ENCODE data around the gene TSPAN4. TPM values are rescaled to one million over a fixed set of nuclear protein-coding genes. Genes with fewer than 3 reads are reported as not detected.

Gene TSPAN4
- total and polyA plus RNA-seq, 9 of the 15 experiments (the other 6 are each of a cell fraction or from before 2014, with no cell fraction given): 0.07 to 31.0 (median 15.7) TPM

GRCh38 chr11:803467-803742 is 39.2 kb upstream of the TSPAN4 start (continued):
- TF ChIP-seq, protein P1, sequence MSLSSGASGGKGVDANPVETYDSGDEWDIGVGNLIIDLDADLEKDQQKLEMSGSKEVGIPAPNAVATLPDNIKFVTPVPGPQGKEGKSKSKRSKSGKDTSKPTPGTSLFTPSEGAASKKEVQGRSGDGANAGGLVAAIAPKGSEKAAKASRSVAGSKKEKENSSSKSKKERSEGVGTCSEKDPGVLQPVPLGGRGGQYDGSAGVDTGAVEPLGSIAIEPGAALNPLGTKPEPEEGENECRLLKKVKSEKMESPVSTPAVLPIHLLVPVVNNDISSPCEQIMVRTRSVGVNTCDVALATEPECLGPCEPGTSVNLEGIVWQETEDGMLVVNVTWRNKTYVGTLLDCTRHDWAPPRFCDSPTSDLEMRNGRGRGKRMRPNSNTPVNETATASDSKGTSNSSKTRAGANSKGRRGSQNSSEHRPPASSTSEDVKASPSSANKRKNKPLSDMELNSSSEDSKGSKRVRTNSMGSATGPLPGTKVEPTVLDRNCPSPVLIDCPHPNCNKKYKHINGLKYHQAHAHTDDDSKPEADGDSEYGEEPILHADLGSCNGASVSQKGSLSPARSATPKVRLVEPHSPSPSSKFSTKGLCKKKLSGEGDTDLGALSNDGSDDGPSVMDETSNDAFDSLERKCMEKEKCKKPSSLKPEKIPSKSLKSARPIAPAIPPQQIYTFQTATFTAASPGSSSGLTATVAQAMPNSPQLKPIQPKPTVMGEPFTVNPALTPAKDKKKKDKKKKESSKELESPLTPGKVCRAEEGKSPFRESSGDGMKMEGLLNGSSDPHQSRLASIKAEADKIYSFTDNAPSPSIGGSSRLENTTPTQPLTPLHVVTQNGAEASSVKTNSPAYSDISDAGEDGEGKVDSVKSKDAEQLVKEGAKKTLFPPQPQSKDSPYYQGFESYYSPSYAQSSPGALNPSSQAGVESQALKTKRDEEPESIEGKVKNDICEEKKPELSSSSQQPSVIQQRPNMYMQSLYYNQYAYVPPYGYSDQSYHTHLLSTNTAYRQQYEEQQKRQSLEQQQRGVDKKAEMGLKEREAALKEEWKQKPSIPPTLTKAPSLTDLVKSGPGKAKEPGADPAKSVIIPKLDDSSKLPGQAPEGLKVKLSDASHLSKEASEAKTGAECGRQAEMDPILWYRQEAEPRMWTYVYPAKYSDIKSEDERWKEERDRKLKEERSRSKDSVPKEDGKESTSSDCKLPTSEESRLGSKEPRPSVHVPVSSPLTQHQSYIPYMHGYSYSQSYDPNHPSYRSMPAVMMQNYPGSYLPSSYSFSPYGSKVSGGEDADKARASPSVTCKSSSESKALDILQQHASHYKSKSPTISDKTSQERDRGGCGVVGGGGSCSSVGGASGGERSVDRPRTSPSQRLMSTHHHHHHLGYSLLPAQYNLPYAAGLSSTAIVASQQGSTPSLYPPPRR (CRISPR knock-in tag; IDR thresholded peaks at IDR 0.05; ENCODE audit: borderline replicate concordance): no peak
- TF ChIP-seq ILK (tag; IDR thresholded peaks at IDR 0.05; ENCODE audit: borderline replicate concordance, low read depth) (no peak), POLR2G (IDR thresholded peaks at IDR 0.05; ENCODE audit: low read depth, low read length) (0 out of 2 replicates have a peak, but pooled peaks have one; percentile 18), RBM22 (IDR thresholded peaks at IDR 0.05; ENCODE audit: low read depth, low read length, poor library complexity, severe bottlenecking) (peak; percentile 12), ZNF830 (CRISPR knock-in tag; IDR thresholded peaks at IDR 0.05) (no peak)
- TF ChIP-seq, protein P2, sequence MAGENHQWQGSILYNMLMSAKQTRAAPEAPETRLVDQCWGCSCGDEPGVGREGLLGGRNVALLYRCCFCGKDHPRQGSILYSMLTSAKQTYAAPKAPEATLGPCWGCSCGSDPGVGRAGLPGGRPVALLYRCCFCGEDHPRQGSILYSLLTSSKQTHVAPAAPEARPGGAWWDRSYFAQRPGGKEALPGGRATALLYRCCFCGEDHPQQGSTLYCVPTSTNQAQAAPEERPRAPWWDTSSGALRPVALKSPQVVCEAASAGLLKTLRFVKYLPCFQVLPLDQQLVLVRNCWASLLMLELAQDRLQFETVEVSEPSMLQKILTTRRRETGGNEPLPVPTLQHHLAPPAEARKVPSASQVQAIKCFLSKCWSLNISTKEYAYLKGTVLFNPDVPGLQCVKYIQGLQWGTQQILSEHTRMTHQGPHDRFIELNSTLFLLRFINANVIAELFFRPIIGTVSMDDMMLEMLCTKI (IDR thresholded peaks at IDR 0.05; ENCODE audit: partially characterized antibody): no peak

Measured in K562 (cell line).